ENCODE results near the gene NCAPD2.
"Not testable (repeated sequence)": the region's sequence is repeated elsewhere in the genome, so short reads cannot be mapped to it uniquely, and the experiment has no call there.

The NCAPD2 gene

DNA sequence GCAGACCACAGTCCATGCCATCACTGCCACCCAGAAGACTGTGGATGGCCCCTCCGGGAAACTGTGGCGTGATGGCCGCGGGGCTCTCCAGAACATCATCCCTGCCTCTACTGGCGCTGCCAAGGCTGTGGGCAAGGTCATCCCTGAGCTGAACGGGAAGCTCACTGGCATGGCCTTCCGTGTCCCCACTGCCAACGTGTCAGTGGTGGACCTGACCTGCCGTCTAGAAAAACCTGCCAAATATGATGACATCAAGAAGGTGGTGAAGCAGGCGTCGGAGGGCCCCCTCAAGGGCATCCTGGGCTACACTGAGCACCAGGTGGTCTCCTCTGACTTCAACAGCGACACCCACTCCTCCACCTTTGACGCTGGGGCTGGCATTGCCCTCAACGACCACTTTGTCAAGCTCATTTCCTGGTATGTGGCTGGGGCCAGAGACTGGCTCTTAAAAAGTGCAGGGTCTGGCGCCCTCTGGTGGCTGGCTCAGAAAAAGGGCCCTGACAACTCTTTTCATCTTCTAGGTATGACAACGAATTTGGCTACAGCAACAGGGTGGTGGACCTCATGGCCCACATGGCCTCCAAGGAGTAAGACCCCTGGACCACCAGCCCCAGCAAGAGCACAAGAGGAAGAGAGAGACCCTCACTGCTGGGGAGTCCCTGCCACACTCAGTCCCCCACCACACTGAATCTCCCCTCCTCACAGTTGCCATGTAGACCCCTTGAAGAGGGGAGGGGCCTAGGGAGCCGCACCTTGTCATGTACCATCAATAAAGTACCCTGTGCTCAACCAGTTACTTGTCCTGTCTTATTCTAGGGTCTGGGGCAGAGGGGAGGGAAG, 43.9 kb downstream of the NCAPD2 start:
- Histone ChIP-seq H3K4me3 (peak overlapping the region; percentile 91), H3K27ac (peak overlapping the region; percentile 96 to 99)
- TF ChIP-seq, protein P1, sequence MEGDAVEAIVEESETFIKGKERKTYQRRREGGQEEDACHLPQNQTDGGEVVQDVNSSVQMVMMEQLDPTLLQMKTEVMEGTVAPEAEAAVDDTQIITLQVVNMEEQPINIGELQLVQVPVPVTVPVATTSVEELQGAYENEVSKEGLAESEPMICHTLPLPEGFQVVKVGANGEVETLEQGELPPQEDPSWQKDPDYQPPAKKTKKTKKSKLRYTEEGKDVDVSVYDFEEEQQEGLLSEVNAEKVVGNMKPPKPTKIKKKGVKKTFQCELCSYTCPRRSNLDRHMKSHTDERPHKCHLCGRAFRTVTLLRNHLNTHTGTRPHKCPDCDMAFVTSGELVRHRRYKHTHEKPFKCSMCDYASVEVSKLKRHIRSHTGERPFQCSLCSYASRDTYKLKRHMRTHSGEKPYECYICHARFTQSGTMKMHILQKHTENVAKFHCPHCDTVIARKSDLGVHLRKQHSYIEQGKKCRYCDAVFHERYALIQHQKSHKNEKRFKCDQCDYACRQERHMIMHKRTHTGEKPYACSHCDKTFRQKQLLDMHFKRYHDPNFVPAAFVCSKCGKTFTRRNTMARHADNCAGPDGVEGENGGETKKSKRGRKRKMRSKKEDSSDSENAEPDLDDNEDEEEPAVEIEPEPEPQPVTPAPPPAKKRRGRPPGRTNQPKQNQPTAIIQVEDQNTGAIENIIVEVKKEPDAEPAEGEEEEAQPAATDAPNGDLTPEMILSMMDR (IDR thresholded peaks at IDR 0.05) = peak; percentile 81
- not testable (repeated sequence) for DNase-seq (ENCODE audit: low spot score)

DNA sequence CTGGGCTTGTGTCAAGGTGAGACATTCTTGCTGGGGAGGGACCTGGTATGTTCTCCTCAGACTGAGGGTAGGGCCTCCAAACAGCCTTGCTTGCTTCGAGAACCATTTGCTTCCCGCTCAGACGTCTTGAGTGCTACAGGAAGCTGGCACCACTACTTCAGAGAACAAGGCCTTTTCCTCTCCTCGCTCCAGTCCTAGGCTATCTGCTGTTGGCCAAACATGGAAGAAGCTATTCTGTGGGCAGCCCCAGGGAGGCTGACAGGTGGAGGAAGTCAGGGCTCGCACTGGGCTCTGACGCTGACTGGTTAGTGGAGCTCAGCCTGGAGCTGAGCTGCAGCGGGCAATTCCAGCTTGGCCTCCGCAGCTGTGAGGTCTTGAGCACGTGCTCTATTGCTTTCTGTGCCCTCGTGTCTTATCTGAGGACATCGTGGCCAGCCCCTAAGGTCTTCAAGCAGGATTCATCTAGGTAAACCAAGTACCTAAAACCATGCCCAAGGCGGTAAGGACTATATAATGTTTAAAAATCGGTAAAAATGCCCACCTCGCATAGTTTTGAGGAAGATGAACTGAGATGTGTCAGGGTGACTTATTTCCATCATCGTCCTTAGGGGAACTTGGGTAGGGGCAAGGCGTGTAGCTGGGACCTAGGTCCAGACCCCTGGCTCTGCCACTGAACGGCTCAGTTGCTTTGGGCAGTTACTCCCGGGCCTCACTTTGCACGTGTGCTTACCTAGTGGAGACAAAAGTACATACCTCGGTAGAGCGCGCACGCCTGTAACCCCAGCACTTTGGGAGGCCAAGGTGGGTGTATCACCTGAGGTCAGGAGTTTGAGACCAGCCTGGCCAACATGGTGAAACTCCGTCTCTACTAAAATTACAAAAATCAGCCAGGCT, 44.8 kb downstream of the NCAPD2 start:
- Histone ChIP-seq H3K27ac (peak overlapping the region in 1 of 2 donors; percentile 99), H3K4me3 (no peak overlapping the region)
- no peak for DNase-seq (ENCODE audit: low spot score)
- TF ChIP-seq, protein P1 (IDR thresholded peaks at IDR 0.05) = no peak

DNA sequence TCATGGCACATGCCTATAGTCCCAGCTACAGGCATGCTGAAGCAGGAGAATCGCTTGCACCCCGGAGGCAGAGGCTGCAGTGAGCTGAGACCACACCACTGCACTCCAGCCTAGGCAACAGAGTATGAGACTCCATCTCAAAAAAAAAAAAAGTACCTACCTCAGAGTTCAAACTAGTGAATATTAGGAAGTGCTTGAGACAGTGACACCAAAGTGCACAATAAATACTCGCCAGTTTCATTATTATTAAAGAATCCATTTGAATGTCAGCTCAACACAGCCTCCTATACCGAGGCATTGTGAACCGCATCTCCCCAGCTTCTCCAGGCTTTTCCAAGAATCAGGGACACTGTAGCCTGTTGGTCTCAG, 45.4 kb downstream of the NCAPD2 start:
- DNase-seq (ENCODE audit: low spot score) = no peak
- TF ChIP-seq, protein P1 (IDR thresholded peaks at IDR 0.05) = no peak
- peak overlapping the region in 1 of 2 donors; percentile 99 for H3K27ac ChIP-seq
- no peak overlapping the region for H3K4me3 ChIP-seq

DNA sequence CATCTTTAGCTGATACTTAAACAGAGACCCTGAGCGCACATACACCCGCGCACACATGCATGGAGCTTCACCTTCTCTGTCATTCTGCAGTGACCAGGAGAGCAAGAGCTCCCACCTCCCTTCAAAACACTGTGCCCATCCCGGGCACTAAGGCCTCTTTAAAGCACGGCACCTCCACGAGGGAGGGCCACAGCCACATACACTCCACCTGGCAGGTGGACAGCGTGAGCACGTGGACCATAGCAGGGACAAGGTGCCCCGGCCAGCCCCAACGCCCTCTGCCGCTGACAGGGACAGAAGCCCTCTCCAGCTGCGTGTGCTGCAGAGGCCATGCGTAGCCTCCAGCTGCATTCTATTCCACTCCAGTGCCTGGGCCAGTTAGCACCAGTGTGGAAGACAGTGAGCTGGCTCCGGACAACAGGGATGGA, 45.8 kb downstream of the NCAPD2 start:
- no peak for DNase-seq (ENCODE audit: low spot score)
- peak overlapping the region; percentile 72 to 89 for H3K27ac ChIP-seq
- TF ChIP-seq, protein P1 (IDR thresholded peaks at IDR 0.05) = no peak
- peak overlapping the region; percentile 52 for H3K4me3 ChIP-seq

DNA sequence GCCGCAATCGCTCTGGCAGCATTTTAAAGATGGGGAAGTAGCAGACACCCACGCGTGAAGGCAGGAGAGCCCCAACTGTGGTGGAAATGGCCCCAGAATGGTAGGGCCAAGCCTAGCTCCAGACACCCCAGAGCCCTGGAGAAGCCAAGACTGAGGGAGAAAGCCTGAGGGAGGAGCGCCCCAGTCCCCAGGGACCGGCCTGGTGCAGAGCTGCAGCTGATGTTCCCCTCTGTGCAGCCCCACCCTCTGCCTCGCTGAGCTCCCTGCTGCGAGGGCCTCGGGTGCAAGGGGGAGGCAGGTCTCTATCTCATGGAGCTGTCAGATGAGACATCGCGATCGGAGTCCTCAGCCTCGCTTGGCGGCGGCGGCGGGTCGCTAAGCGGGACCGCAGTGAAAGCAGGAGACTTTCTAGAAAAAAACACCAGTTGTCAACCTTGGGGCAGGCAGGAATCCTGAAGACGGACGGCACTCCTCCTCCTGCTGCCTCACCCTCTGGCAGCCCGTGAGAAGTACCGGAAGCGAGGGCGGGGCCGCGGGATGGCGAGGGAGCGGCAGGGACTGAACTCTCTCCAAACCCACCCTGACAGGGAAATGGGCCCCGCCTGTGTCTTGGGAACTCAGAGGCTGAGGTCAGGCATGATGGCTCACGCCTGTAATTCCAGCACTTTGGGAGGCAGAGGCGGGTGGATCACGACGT, 46.4 kb downstream of the NCAPD2 start:
- H3K27ac ChIP-seq = peak overlapping the region; percentile 72 to 89
- H3K4me3 ChIP-seq = peak overlapping the region; percentile 52
- peak; percentile 97 for DNase-seq (ENCODE audit: low spot score)
- TF ChIP-seq, protein P1 (IDR thresholded peaks at IDR 0.05) = no peak

DNA sequence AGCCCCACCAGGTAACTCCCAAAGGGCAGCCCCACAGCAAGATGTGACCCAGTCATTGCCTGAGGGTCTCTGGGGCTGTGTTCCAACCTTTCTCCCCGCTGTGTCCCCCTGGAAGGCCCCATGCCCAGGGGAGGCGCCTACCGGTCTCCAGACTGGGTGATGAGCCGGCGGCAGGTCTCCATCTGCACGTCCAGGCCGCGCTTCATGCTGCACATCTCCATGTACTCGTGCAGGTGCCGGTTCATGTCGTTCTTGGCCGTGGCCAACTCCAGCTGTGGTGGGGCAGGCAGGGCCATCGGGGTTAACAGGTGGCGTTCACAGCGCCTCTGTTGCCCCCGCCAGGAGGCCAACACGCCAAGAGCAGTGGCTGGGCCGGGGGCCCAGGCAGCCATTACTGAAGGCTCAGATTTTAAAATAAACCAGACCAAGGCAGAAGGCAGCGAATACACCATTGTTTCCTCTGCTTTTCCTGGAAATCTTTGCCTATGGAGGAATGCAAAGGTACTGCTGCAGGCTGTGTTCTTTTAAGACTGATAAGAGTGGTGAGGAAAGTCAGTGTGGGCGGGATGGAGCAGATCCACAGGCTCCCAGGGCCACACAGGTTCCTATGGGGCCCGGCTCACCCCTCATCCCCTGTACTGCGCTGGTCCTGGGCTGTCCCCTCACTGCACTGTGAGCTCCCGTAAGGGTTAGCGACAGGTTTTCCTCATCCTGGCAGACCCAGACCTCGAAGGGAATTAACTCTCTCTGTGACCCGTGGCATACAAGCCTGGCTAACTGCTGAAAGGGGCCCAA, 47.7 kb downstream of the NCAPD2 start:
- TF ChIP-seq, protein P1 (IDR thresholded peaks at IDR 0.05) = no peak
- H3K27ac ChIP-seq = peak overlapping the region; percentile 72 to 89
- DNase-seq (ENCODE audit: low spot score) = no peak
- no peak overlapping the region for H3K4me3 ChIP-seq
